GM12878 (cell line): ENCODE data around the gene MAML2.
A peak's percentile ranks its signal among the peaks of the same experiment; 100 is the strongest.

ENCODE experiments used
- CREB1 ChIP-seq: IDR thresholded peaks from 2 replicates; pipeline ENCODE4 v1.6.1; 2012; ENCODE audit warnings: low read depth, mild to moderate bottlenecking, inconsistent platforms
- CTCF ChIP-seq, 3 experiments: IDR thresholded peaks in 2 of 3; conservative IDR thresholded peaks in 1 of 3; 2 replicates each; pipeline ENCODE4 v1.5.1; 2011; ENCODE audit warnings: low read depth in 3 of 3, low read length in 3 of 3, mild to moderate bottlenecking in 3 of 3, control low read depth in 2 of 3, moderate library complexity in 2 of 3, inconsistent platforms in 1 of 3, mixed read lengths in 1 of 3; ENCODE audit not compliant: control insufficient read depth in 2 of 3, insufficient read depth in 1 of 3; ENCODE audit errors: extremely low read depth in 1 of 3
- EGR1 ChIP-seq, 2 experiments: IDR thresholded peaks; 1 replicate in 1 of 2; 2 replicates in 1 of 2; pipeline ENCODE4 v1.6.1; 2011 to 2012; ENCODE audit warnings: low read depth in 2 of 2, low read length in 2 of 2, borderline replicate concordance in 1 of 2, mild to moderate bottlenecking in 1 of 2, moderate library complexity in 1 of 2
- EP300 ChIP-seq, 2 experiments: fragments of 150-350 bp in 1 of 2; IDR thresholded peaks; 2 replicates each; pipeline ENCODE4 v1.6.1; 2011 to 2012; ENCODE audit warnings: low read depth in 2 of 2, low read length in 2 of 2, borderline replicate concordance in 1 of 2, improper control_type of control experiment in 1 of 2, inconsistent platforms in 1 of 2; ENCODE audit not compliant: control insufficient read depth in 1 of 2
- ETV6 ChIP-seq, 2 experiments: fragments of 450-650 bp in 1 of 2; IDR thresholded peaks in 1 of 2; conservative IDR thresholded peaks in 1 of 2; 2 replicates each; pipeline ENCODE4 v1.6.1; 2014; ENCODE audit warnings: antibody characterized with exemption in 1 of 2, borderline replicate concordance in 1 of 2, low read depth in 1 of 2, mild to moderate bottlenecking in 1 of 2, moderate library complexity in 1 of 2
- HDAC2 ChIP-seq: fragments of 200-600 bp; sonication (generic); IDR thresholded peaks from 2 replicates; pipeline ENCODE4 v1.6.1; 2017
- KDM1A ChIP-seq: fragments of 200-600 bp; sonication (generic); IDR thresholded peaks from 2 replicates; pipeline ENCODE4 v1.6.1; 2016; ENCODE audit warnings: borderline replicate concordance
- PAX5 ChIP-seq: IDR thresholded peaks from 2 replicates; pipeline ENCODE4 v1.6.1; 2011; ENCODE audit warnings: low read depth, low read length, borderline replicate concordance
- POLR2A ChIP-seq: IDR thresholded peaks from 2 replicates; pipeline ENCODE4 v1.6.1; 2011; ENCODE audit warnings: low read depth, mild to moderate bottlenecking, low read length
- POLR2AphosphoS5 ChIP-seq: IDR thresholded peaks from 2 replicates; pipeline ENCODE4 v1.6.1; 2011; ENCODE audit warnings: mild to moderate bottlenecking, low read length, inconsistent platforms
- REST ChIP-seq: IDR thresholded peaks from 2 replicates; pipeline ENCODE4 v1.6.1; 2012; ENCODE audit warnings: mild to moderate bottlenecking, low read depth, low read length
- SP1 ChIP-seq: IDR thresholded peaks from one replicate; pipeline ENCODE4 v1.6.1; 2011; ENCODE audit warnings: low read depth, low read length
- USF2 ChIP-seq: IDR thresholded peaks from 2 replicates; pipeline ENCODE4 v1.6.1; 2011; ENCODE audit warnings: low read depth, low read length, improper control_type of control experiment, borderline replicate concordance

GRCh38 chr11:96254087-96254486 lies 88.9 kb downstream of the MAML2 start:
- TF ChIP-seq CTCF (IDR thresholded peaks at IDR 0.05 in 2 of 3, conservative IDR thresholded peaks at IDR 0.05 in 1 of 3; ENCODE audit: control insufficient read depth in 2 of 3, extremely low read depth in 1 of 3, insufficient read depth in 1 of 3, low read depth in 3 of 3, low read length in 3 of 3), result no peak
- TF ChIP-seq SP1, result peak; percentile 32
- TF ChIP-seq PAX5, result peak; percentile 39; the same call in 1 of the 2 replicates
- peak; percentile 19 to 62; a peak in 1 of 4 replicates for TF ChIP-seq EP300 (IDR thresholded peaks at IDR 0.05; ENCODE audit: borderline replicate concordance in 1 of 2, control insufficient read depth in 1 of 2, low read depth in 2 of 2, low read length in 2 of 2)
- no peak; the same call in 1 of the 2 replicates for TF ChIP-seq USF2
- TF ChIP-seq EGR1 (IDR thresholded peaks at IDR 0.05; ENCODE audit: borderline replicate concordance in 1 of 2, low read depth in 2 of 2, low read length in 2 of 2), result peak in 1 of 2 experiments; percentile 21; a peak in 1 of 3 replicates
- TF ChIP-seq REST, result no peak
- no peak for TF ChIP-seq KDM1A
- TF ChIP-seq HDAC2, result no peak
- TF ChIP-seq POLR2A, result no peak
- TF ChIP-seq CREB1, result 0 out of 2 replicates have a peak, but pooled peaks have one; percentile 13
- TF ChIP-seq POLR2AphosphoS5, result no peak
- TF ChIP-seq ETV6 (conservative IDR thresholded peaks at IDR 0.05 in 1 of 2, IDR thresholded peaks at IDR 0.05 in 1 of 2; ENCODE audit: borderline replicate concordance in 1 of 2, low read depth in 1 of 2), result peak in 1 of 2 experiments; percentile 74; a peak in 2 of 4 replicates
